ENCODE results near the gene AQP2. TPM values are rescaled to one million over a fixed set of nuclear protein-coding genes. Genes with fewer than 3 reads are reported as not detected.
A peak's percentile ranks its signal among the peaks of the same experiment; 100 is the strongest.

Gene AQP2
- total and polyA plus RNA-seq, 2 experiments from 2014 or later: 0.71 to 1.4 TPM

DNA sequence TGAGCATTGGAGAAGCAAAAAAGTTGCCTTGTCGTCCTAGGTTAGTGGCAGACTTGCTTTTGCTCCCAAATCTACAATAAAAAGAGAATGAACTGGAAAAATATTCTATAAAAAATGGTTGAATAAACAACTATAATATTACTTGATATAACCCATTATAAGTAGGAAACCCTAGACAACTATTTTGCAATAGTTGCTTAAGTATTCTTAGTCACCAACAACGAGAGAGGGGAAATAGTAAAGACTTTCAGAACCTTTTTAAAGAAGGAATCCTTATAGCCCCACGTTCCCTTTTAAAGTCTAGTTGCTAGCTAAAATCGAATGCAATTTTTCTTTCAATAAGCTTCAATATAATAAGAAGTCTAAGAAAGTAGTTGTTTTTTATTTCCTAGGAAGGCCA, 39.7 kb downstream of the AQP2 start:
- TF ChIP-seq EZH2phosphoT487 (IDR thresholded peaks at IDR 0.05; ENCODE audit: low read depth, severe bottlenecking, unreplicated experiment) (no peak), EZH2 (IDR thresholded peaks at IDR 0.05; ENCODE audit: borderline replicate concordance) (no peak)
- TF ChIP-seq, protein P1, sequence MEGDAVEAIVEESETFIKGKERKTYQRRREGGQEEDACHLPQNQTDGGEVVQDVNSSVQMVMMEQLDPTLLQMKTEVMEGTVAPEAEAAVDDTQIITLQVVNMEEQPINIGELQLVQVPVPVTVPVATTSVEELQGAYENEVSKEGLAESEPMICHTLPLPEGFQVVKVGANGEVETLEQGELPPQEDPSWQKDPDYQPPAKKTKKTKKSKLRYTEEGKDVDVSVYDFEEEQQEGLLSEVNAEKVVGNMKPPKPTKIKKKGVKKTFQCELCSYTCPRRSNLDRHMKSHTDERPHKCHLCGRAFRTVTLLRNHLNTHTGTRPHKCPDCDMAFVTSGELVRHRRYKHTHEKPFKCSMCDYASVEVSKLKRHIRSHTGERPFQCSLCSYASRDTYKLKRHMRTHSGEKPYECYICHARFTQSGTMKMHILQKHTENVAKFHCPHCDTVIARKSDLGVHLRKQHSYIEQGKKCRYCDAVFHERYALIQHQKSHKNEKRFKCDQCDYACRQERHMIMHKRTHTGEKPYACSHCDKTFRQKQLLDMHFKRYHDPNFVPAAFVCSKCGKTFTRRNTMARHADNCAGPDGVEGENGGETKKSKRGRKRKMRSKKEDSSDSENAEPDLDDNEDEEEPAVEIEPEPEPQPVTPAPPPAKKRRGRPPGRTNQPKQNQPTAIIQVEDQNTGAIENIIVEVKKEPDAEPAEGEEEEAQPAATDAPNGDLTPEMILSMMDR (IDR thresholded peaks at IDR 0.05; ENCODE audit: poor library complexity): no peak
- 79% methylated on average over 4 of the region's 4 CpGs for WGBS (ENCODE audit: low lambda C conversion rate, missing lambda C conversion rate)
- no peaks in the 10 kb centered on the region for H3K79me2 ChIP-seq

DNA sequence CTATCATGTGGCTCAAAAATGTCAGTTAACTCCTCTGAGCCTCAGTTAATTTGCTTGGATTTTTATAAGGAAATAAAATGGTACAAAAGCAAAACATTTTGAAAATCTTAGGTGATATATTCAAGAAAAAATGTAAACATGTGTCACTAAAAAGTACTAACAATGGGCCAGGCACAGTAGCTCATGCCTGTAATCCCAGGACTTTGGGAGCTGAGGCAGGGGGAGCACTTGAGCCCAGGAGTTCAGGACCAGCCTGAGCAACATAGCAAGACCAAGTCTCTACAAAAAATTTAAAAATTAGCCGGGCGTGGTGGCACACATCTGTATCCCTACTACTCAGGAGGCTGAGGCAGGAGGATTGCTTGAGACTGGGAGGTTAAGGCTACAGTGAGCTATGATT, 47.9 kb downstream of the AQP2 start:
- Histone ChIP-seq H3K27ac (no peak overlapping the region), H3K9me3 (ENCODE audit: low read depth) (no peaks in the 10 kb centered on the region), H3K4me2 (no peak overlapping the region), H3K4me3 (no peak overlapping the region), H3K27me3 (no peaks in the 10 kb centered on the region), H3K9me2 (replicated peaks; ENCODE audit: insufficient read depth) (no peaks in the 10 kb centered on the region), H3K4me1 (ENCODE audit: insufficient read depth) (no peaks in the 10 kb centered on the region), H4K20me1 (ENCODE audit: insufficient read depth, poor library complexity, severe bottlenecking) (no peaks in the 10 kb centered on the region), H3K79me2 (no peaks in the 10 kb centered on the region), H2AFZ (no peak overlapping the region), H3K36me3 (replicated peaks; ENCODE audit: insufficient read depth, low read depth) (no peaks in the 10 kb centered on the region)
- WGBS (ENCODE audit: low lambda C conversion rate, missing lambda C conversion rate): 90% methylated on average over 2 of the region's 2 CpGs
- DNase-seq (ENCODE audit: low spot score): no peak
- no peak for TF ChIP-seq EZH2phosphoT487 (IDR thresholded peaks at IDR 0.05; ENCODE audit: low read depth, severe bottlenecking, unreplicated experiment)
- TF ChIP-seq EZH2 (IDR thresholded peaks at IDR 0.05; ENCODE audit: borderline replicate concordance): no peak
- TF ChIP-seq, protein P1 (IDR thresholded peaks at IDR 0.05; ENCODE audit: poor library complexity): no peak

More for the DNA sequence above, 39.7 kb downstream of the AQP2 start:
- no peak for DNase-seq (ENCODE audit: low spot score)
- Histone ChIP-seq H3K27ac (no peak overlapping the region), H3K4me3 (no peak overlapping the region), H3K9me3 (ENCODE audit: low read depth) (no peaks in the 10 kb centered on the region), H3K36me3 (replicated peaks; ENCODE audit: insufficient read depth, low read depth) (no peaks in the 10 kb centered on the region), H3K9me2 (replicated peaks; ENCODE audit: insufficient read depth) (no peaks in the 10 kb centered on the region), H3K27me3 (no peaks in the 10 kb centered on the region), H4K20me1 (ENCODE audit: insufficient read depth, poor library complexity, severe bottlenecking) (no peaks in the 10 kb centered on the region), H2AFZ (no peak overlapping the region), H3K4me1 (ENCODE audit: insufficient read depth) (peaks cover 4% of the 10 kb centered on the region), H3K4me2 (no peak overlapping the region)

DNA sequence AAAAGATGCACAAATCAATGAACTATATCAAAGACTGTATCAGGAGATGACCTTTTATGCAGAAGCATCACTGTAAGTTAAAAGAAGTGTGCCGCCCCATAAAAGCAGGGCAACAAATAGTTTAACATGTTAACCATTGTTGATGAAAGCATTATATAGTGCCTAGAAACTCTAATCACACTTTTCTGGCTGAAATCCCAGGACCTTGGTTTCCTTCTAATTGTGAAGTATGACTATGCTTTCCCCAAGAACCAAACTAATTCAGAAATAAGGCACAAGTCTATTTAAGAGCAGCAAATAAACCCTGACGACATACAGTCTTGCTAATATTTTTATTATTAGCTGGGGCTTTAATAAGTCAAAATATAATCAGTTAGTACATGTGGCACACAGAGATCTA, 53.1 kb downstream of the AQP2 start:
- no peaks in the 10 kb centered on the region for H3K36me3 ChIP-seq (replicated peaks; ENCODE audit: insufficient read depth, low read depth)
- H4K20me1 ChIP-seq (ENCODE audit: insufficient read depth, poor library complexity, severe bottlenecking): no peaks in the 10 kb centered on the region
- no peaks in the 10 kb centered on the region for H3K9me2 ChIP-seq (replicated peaks; ENCODE audit: insufficient read depth)
- no peak overlapping the region for H3K27ac ChIP-seq
- TF ChIP-seq EZH2phosphoT487 (IDR thresholded peaks at IDR 0.05; ENCODE audit: low read depth, severe bottlenecking, unreplicated experiment): no peak
- TF ChIP-seq, protein P1 (IDR thresholded peaks at IDR 0.05; ENCODE audit: poor library complexity): no peak
- no peak for TF ChIP-seq EZH2 (IDR thresholded peaks at IDR 0.05; ENCODE audit: borderline replicate concordance)
- H3K9me3 ChIP-seq (ENCODE audit: low read depth): no peaks in the 10 kb centered on the region
- no peak overlapping the region for H2AFZ ChIP-seq
- H3K4me2 ChIP-seq: no peak overlapping the region
- no peaks in the 10 kb centered on the region for H3K27me3 ChIP-seq
- H3K79me2 ChIP-seq: peaks cover under 1% of the 10 kb centered on the region
- 96% methylated on average over 2 of the region's 2 CpGs for WGBS (ENCODE audit: low lambda C conversion rate, missing lambda C conversion rate)
- no peak for DNase-seq (ENCODE audit: low spot score)
- peaks cover 10% of the 10 kb centered on the region for H3K4me1 ChIP-seq (ENCODE audit: insufficient read depth)
- H3K4me3 ChIP-seq: no peak overlapping the region

DNA sequence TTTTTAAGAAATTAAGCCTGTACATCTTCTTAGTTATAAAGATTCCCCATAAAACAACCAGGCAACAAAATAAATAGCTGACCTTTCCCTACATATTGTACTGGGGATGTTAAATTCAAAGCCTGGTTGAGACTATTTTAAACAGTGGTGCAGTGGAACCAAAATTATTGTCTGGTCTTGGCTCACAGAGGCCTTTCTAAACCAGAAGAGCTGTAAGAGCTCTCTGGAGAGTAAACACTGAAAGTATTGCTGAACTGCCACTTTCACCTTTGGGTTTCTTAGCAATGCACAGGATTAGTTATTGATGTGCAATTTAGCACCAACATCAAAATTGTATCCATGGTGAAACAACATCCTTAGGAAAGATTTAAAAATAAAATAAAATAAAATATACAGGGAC, 54.2 kb downstream of the AQP2 start:
- TF ChIP-seq EZH2phosphoT487 (IDR thresholded peaks at IDR 0.05; ENCODE audit: low read depth, severe bottlenecking, unreplicated experiment) (no peak), EZH2 (IDR thresholded peaks at IDR 0.05; ENCODE audit: borderline replicate concordance) (no peak)
- TF ChIP-seq, protein P1 (IDR thresholded peaks at IDR 0.05; ENCODE audit: poor library complexity): no peak
- Histone ChIP-seq H4K20me1 (ENCODE audit: insufficient read depth, poor library complexity, severe bottlenecking) (no peaks in the 10 kb centered on the region), H3K27me3 (no peaks in the 10 kb centered on the region), H2AFZ (no peak overlapping the region), H3K4me3 (no peak overlapping the region), H3K4me2 (no peak overlapping the region), H3K79me2 (peaks cover 9% of the 10 kb centered on the region), H3K27ac (peak overlapping the region; percentile 1), H3K36me3 (replicated peaks; ENCODE audit: insufficient read depth, low read depth) (no peaks in the 10 kb centered on the region), H3K9me2 (replicated peaks; ENCODE audit: insufficient read depth) (no peaks in the 10 kb centered on the region), H3K4me1 (ENCODE audit: insufficient read depth) (peaks cover 10% of the 10 kb centered on the region), H3K9me3 (ENCODE audit: low read depth) (no peaks in the 10 kb centered on the region)
- no peak for DNase-seq (ENCODE audit: low spot score)

Measured in hepatocyte (in vitro differentiated cells).